ENCODE measurements around the gene DNASE1L3. TPM values are rescaled to one million over a fixed set of nuclear protein-coding genes. Genes with fewer than 3 reads are reported as not detected.
"Not testable (repeated sequence)": the region's sequence is repeated elsewhere in the genome, so short reads cannot be mapped to it uniquely, and the experiment has no call there.

Gene DNASE1L3
- total and polyA plus RNA-seq, 2 experiments from 2014 or later: 0.97 to 0.99 TPM

GRCh38 chr3:58205981-58206380 is 4.8 kb downstream of the DNASE1L3 start:
- no peaks in the 10 kb centered on the region for H3K9me2 ChIP-seq (replicated peaks; ENCODE audit: insufficient read depth)
- no peaks in the 10 kb centered on the region for H4K20me1 ChIP-seq (ENCODE audit: insufficient read depth, poor library complexity, severe bottlenecking)
- H3K4me3 ChIP-seq: no peak overlapping the region
- H3K4me1 ChIP-seq (ENCODE audit: insufficient read depth): peaks cover 9% of the 10 kb centered on the region
- H3K27me3 ChIP-seq: no peaks in the 10 kb centered on the region
- TF ChIP-seq CTCF (IDR thresholded peaks at IDR 0.05; ENCODE audit: poor library complexity): no peak
- H3K27ac ChIP-seq: peak overlapping the region; percentile 34
- no peak for DNase-seq (ENCODE audit: low spot score)
- no peaks in the 10 kb centered on the region for H3K79me2 ChIP-seq
- no peaks in the 10 kb centered on the region for H3K36me3 ChIP-seq (replicated peaks; ENCODE audit: insufficient read depth, low read depth)
- no peak overlapping the region for H3K4me2 ChIP-seq
- WGBS (ENCODE audit: low lambda C conversion rate, missing lambda C conversion rate): 66% methylated on average over 4 of the region's 4 CpGs
- no peaks in the 10 kb centered on the region for H3K9me3 ChIP-seq (ENCODE audit: low read depth)
- H2AFZ ChIP-seq: no peak overlapping the region

- TF ChIP-seq EZH2phosphoT487 (IDR thresholded peaks at IDR 0.05; ENCODE audit: low read depth, severe bottlenecking, unreplicated experiment): no peak
- TF ChIP-seq CTCF (IDR thresholded peaks at IDR 0.05; ENCODE audit: poor library complexity): no peak
- no peak for TF ChIP-seq EZH2 (IDR thresholded peaks at IDR 0.05; ENCODE audit: borderline replicate concordance)
- WGBS (ENCODE audit: low lambda C conversion rate, missing lambda C conversion rate): 74% methylated on average over 4 of the region's 4 CpGs
- H3K4me3 ChIP-seq: no peak overlapping the region
Observed at GRCh38 chr3:58204720-58205119, 6.1 kb downstream of the DNASE1L3 start.

GRCh38 chr3:58203541-58203940 is 7.2 kb downstream of the DNASE1L3 start:
- H3K4me2 ChIP-seq: no peak overlapping the region
- TF ChIP-seq EZH2 (IDR thresholded peaks at IDR 0.05; ENCODE audit: borderline replicate concordance) (no peak), EZH2phosphoT487 (IDR thresholded peaks at IDR 0.05; ENCODE audit: low read depth, severe bottlenecking, unreplicated experiment) (no peak), CTCF (IDR thresholded peaks at IDR 0.05; ENCODE audit: poor library complexity) (no peak)
- H3K4me3 ChIP-seq: no peak overlapping the region
- H3K79me2 ChIP-seq: no peaks in the 10 kb centered on the region
- H2AFZ ChIP-seq: no peak overlapping the region
- H3K36me3 ChIP-seq (replicated peaks; ENCODE audit: insufficient read depth, low read depth): no peaks in the 10 kb centered on the region
- no peaks in the 10 kb centered on the region for H4K20me1 ChIP-seq (ENCODE audit: insufficient read depth, poor library complexity, severe bottlenecking)
- WGBS (ENCODE audit: low lambda C conversion rate, missing lambda C conversion rate): 92% methylated on average over 4 of the region's 4 CpGs
- peaks cover 15% of the 10 kb centered on the region for H3K4me1 ChIP-seq (ENCODE audit: insufficient read depth)
- H3K27me3 ChIP-seq: no peaks in the 10 kb centered on the region
- no peaks in the 10 kb centered on the region for H3K9me3 ChIP-seq (ENCODE audit: low read depth)
- DNase-seq (ENCODE audit: low spot score): no peak
- H3K27ac ChIP-seq: no peak overlapping the region
- no peaks in the 10 kb centered on the region for H3K9me2 ChIP-seq (replicated peaks; ENCODE audit: insufficient read depth)

More at GRCh38 chr3:58204720-58205119, 6.1 kb downstream of the DNASE1L3 start:
- Histone ChIP-seq H2AFZ (no peak overlapping the region), H3K9me3 (ENCODE audit: low read depth) (no peaks in the 10 kb centered on the region), H4K20me1 (ENCODE audit: insufficient read depth, poor library complexity, severe bottlenecking) (no peaks in the 10 kb centered on the region), H3K36me3 (replicated peaks; ENCODE audit: insufficient read depth, low read depth) (no peaks in the 10 kb centered on the region), H3K79me2 (no peaks in the 10 kb centered on the region), H3K9me2 (replicated peaks; ENCODE audit: insufficient read depth) (no peaks in the 10 kb centered on the region), H3K4me1 (ENCODE audit: insufficient read depth) (peaks cover 15% of the 10 kb centered on the region), H3K4me2 (no peak overlapping the region), H3K27me3 (no peaks in the 10 kb centered on the region), H3K27ac (no peak overlapping the region)
- DNase-seq (ENCODE audit: low spot score): no peak

GRCh38 chr3:58202917-58203360 is 7.8 kb downstream of the DNASE1L3 start:
- no peak overlapping the region for H2AFZ ChIP-seq
- 87% methylated on average over 9 of the region's 9 CpGs for WGBS (ENCODE audit: low lambda C conversion rate, missing lambda C conversion rate)
- no peaks in the 10 kb centered on the region for H4K20me1 ChIP-seq (ENCODE audit: insufficient read depth, poor library complexity, severe bottlenecking)
- no peak overlapping the region for H3K4me3 ChIP-seq
- no peak for TF ChIP-seq EZH2phosphoT487 (IDR thresholded peaks at IDR 0.05; ENCODE audit: low read depth, severe bottlenecking, unreplicated experiment)
- TF ChIP-seq EZH2 (IDR thresholded peaks at IDR 0.05; ENCODE audit: borderline replicate concordance): no peak
- no peak for TF ChIP-seq CTCF (IDR thresholded peaks at IDR 0.05; ENCODE audit: poor library complexity)
- H3K9me3 ChIP-seq (ENCODE audit: low read depth): no peaks in the 10 kb centered on the region
- H3K4me2 ChIP-seq: no peak overlapping the region
- no peaks in the 10 kb centered on the region for H3K9me2 ChIP-seq (replicated peaks; ENCODE audit: insufficient read depth)
- H3K27me3 ChIP-seq: no peaks in the 10 kb centered on the region
- H3K36me3 ChIP-seq (replicated peaks; ENCODE audit: insufficient read depth, low read depth): no peaks in the 10 kb centered on the region
- peaks cover 15% of the 10 kb centered on the region for H3K4me1 ChIP-seq (ENCODE audit: insufficient read depth)
- no peak overlapping the region for H3K27ac ChIP-seq
- H3K79me2 ChIP-seq: no peaks in the 10 kb centered on the region
- DNase-seq (ENCODE audit: low spot score): no peak

- Histone ChIP-seq H3K4me2 (peak overlapping the region; percentile 44), H3K4me1 (ENCODE audit: insufficient read depth) (peaks cover 13% of the 10 kb centered on the region), H3K27ac (peak overlapping the region; percentile 86)
- DNase-seq (ENCODE audit: low spot score); H3K9me2 ChIP-seq (replicated peaks; ENCODE audit: insufficient read depth); H3K27me3 ChIP-seq; H3K79me2 ChIP-seq; H3K36me3 ChIP-seq (replicated peaks; ENCODE audit: insufficient read depth, low read depth); H3K9me3 ChIP-seq (ENCODE audit: low read depth); H4K20me1 ChIP-seq (ENCODE audit: insufficient read depth, poor library complexity, severe bottlenecking); H2AFZ ChIP-seq; H3K4me3 ChIP-seq: not testable (repeated sequence)
- 29% methylated on average over 3 of the region's 3 CpGs for WGBS (ENCODE audit: low lambda C conversion rate, missing lambda C conversion rate)
Observed at GRCh38 chr3:58201451-58201850, 9.3 kb downstream of the DNASE1L3 start.
